ENCODE data around the gene CXCL11. TPM values are rescaled to one million over a fixed set of nuclear protein-coding genes. Genes with fewer than 3 reads are reported as not detected.

CXCL11 gene
- total and polyA plus RNA-seq, 10 of the 15 experiments (the other 5 are each of a cell fraction or from before 2014, with no cell fraction given) = 0.04 TPM; not detected in 9

GRCh38 chr4:76072760-76073159 lies 36.9 kb upstream of the CXCL11 start:
- Histone ChIP-seq H3K9me3 (replicated peaks; ENCODE audit: control insufficient read depth, insufficient read depth, low read length) (no peaks in the 10 kb centered on the region), H2AFZ (ENCODE audit: control insufficient read depth, low read depth, low read length) (no peak overlapping the region), H3K36me3 (ENCODE audit: control insufficient read depth in 2 of 2, insufficient read depth in 2 of 2, low read length in 1 of 2) (no peaks in the 10 kb centered on the region), H3K27me3 (replicated peaks in 1 of 2; ENCODE audit: control insufficient read depth in 2 of 2, insufficient read depth in 2 of 2, low read length in 1 of 2) (peaks cover 0 to 6% of the 10 kb centered on the region in 2 experiments; a peak in 1 of 4 replicates), H4K20me1 (ENCODE audit: control insufficient read depth, insufficient read depth) (no peaks in the 10 kb centered on the region), H3K9ac (ENCODE audit: control insufficient read depth, insufficient read depth, low read length) (no peak overlapping the region), H3K4me2 (ENCODE audit: control insufficient read depth, insufficient read depth) (no peak overlapping the region), H3K4me1 (ENCODE audit: control insufficient read depth, insufficient read depth, low read length) (no peaks in the 10 kb centered on the region), H3K27ac (ENCODE audit: control insufficient read depth, insufficient read depth) (no peak overlapping the region), H3K4me3 (no peak overlapping the region), H3K79me2 (ENCODE audit: control insufficient read depth, insufficient read depth, low read length) (no peaks in the 10 kb centered on the region)
- in situ Hi-C loops (cut with MboI) = no loop called here
- FAIRE-seq (no peak), DNase-seq (ENCODE audit: low read depth, low spot score) (no peak), ATAC-seq (no peak)
- intact Hi-C loops (cut with micrococcal nuclease; ENCODE audit: unreplicated experiment) = no loop called here
- RAD21 ChIA-PET (ENCODE audit: unreplicated experiment) = no interaction called here
- POLR2A ChIA-PET = no interaction called here
- TF ChIP-seq IRF5 (IDR thresholded peaks at IDR 0.05; ENCODE audit: borderline replicate concordance) (no peak), CBX5 (IDR thresholded peaks at IDR 0.05; ENCODE audit: low read depth) (no peak), RBBP5 (conservative IDR thresholded peaks at IDR 0.05) (no peak), SPI1 (IDR thresholded peaks at IDR 0.05; ENCODE audit: borderline replicate concordance, insufficient read depth, low read depth, low read length) (no peak), NFXL1 (IDR thresholded peaks at IDR 0.05; ENCODE audit: borderline replicate concordance) (no peak), BHLHE40 (IDR thresholded peaks at IDR 0.05; ENCODE audit: borderline replicate concordance in 1 of 2, low read depth in 2 of 2, low read length in 1 of 2) (no peak), MAX (IDR thresholded peaks at IDR 0.05; ENCODE audit: low read depth, low read length) (no peak), FOS (IDR thresholded peaks at IDR 0.05; ENCODE audit: borderline replicate concordance, extremely low read depth, insufficient read length) (no peak), CHD2 (IDR thresholded peaks at IDR 0.05; ENCODE audit: borderline replicate concordance, low read depth, low read length) (no peak), CEBPB (IDR thresholded peaks at IDR 0.05; ENCODE audit: borderline replicate concordance in 1 of 2, low read depth in 2 of 2, low read length in 2 of 2) (no peak)
- SMC1A ChIA-PET (ENCODE audit: uncharacterized antibody, unreplicated experiment) = no interaction called here
- 43% methylated on average over 4 of the region's 4 CpGs for WGBS (ENCODE audit: insufficient coverage, insufficient replicate concordance, low lambda C conversion rate, missing lambda C conversion rate)
- BruUV-seq (replicated peaks) = no TSS peak
- CTCF ChIA-PET = interaction anchor here (1.5 kb wide), 1 partner anchor 77 kb away, joined by 9 read pairs; no protein-coding TSS in a partner anchor
